ENCODE results near the gene CBFA2T3.

DNA sequence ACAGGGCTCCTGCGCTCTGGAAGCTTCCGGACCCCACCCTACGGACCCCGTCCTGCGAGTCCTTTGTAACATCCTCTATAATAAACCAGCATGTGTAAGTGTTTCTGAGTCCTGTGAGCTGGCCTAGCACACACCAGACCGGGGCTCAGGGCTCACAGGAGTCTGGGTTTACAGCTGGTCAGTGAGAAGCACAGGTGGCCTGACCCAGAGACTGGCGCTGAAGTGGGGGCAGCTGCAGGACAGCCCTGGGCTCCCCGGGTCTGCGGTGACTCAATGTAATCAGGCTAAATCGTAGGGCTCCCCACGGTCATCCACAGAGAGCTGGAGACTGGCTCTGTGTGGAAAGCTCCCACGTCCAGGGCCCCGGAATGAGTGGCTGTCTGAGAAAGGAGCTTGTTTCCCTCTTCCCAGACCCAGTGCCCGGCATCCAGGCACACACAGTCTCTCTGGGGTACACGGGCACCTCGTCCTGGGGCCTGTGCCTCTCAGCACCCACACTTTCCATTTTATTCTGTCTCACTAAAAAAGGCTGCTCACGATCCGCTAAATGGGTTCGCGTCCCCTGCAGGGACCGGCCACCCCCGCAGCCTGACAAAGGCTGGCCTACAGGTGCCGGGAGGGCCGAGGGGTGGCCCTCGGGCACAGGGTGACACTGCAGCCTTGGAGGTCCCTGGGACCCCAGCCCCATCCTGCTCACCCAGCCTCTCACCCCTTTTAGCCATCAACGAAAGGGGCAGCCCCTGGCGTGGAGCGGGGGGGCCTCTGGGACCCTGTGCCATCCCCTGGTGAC is 18.9 kb upstream of the CBFA2T3 start:
- no peak for TF ChIP-seq BCL11A (tag by site-specific recombination; IDR thresholded peaks at IDR 0.05; ENCODE audit: low read depth)
- TF ChIP-seq PRDM10 (tag by site-specific recombination; IDR thresholded peaks at IDR 0.05) = no peak
- no peak for TF ChIP-seq MYNN (tag by site-specific recombination; IDR thresholded peaks at IDR 0.05; ENCODE audit: borderline replicate concordance)
- TF ChIP-seq, protein P1, sequence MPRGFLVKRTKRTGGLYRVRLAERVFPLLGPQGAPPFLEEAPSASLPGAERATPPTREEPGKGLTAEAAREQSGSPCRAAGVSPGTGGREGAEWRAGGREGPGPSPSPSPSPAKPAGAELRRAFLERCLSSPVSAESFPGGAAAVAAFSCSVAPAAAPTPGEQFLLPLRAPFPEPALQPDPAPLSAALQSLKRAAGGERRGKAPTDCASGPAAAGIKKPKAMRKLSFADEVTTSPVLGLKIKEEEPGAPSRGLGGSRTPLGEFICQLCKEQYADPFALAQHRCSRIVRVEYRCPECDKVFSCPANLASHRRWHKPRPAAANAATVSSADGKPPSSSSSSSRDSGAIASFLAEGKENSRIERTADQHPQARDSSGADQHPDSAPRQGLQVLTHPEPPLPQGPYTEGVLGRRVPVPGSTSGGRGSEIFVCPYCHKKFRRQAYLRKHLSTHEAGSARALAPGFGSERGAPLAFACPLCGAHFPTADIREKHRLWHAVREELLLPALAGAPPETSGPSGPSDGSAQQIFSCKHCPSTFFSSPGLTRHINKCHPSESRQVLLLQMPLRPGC (tag by site-specific recombination; IDR thresholded peaks at IDR 0.05) = no peak
- TF ChIP-seq GLIS2 (tag by site-specific recombination; IDR thresholded peaks at IDR 0.05) = no peak
- TF ChIP-seq, protein P2, sequence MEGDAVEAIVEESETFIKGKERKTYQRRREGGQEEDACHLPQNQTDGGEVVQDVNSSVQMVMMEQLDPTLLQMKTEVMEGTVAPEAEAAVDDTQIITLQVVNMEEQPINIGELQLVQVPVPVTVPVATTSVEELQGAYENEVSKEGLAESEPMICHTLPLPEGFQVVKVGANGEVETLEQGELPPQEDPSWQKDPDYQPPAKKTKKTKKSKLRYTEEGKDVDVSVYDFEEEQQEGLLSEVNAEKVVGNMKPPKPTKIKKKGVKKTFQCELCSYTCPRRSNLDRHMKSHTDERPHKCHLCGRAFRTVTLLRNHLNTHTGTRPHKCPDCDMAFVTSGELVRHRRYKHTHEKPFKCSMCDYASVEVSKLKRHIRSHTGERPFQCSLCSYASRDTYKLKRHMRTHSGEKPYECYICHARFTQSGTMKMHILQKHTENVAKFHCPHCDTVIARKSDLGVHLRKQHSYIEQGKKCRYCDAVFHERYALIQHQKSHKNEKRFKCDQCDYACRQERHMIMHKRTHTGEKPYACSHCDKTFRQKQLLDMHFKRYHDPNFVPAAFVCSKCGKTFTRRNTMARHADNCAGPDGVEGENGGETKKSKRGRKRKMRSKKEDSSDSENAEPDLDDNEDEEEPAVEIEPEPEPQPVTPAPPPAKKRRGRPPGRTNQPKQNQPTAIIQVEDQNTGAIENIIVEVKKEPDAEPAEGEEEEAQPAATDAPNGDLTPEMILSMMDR (tag by site-specific recombination; IDR thresholded peaks at IDR 0.05) = no peak
- TF ChIP-seq, protein P3, sequence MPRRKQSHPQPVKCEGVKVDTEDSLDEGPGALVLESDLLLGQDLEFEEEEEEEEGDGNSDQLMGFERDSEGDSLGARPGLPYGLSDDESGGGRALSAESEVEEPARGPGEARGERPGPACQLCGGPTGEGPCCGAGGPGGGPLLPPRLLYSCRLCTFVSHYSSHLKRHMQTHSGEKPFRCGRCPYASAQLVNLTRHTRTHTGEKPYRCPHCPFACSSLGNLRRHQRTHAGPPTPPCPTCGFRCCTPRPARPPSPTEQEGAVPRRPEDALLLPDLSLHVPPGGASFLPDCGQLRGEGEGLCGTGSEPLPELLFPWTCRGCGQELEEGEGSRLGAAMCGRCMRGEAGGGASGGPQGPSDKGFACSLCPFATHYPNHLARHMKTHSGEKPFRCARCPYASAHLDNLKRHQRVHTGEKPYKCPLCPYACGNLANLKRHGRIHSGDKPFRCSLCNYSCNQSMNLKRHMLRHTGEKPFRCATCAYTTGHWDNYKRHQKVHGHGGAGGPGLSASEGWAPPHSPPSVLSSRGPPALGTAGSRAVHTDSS (tag by site-specific recombination; IDR thresholded peaks at IDR 0.05) = no peak

All from HEK293 (cell line).